AG04450 (cell line): Measurements from ENCODE around the gene STAT3. TPM values are rescaled to one million over a fixed set of nuclear protein-coding genes. Genes with fewer than 3 reads are reported as not detected.
"Not testable (repeated sequence)": the region's sequence is repeated elsewhere in the genome, so short reads cannot be mapped to it uniquely, and the experiment has no call there.

Source experiments
- CTCF ChIA-PET: fragments of 300-600, 350-600 bp; formaldehyde crosslinking; extraction: SDS; loops from one replicate; lab custom pipeline; 2022; ENCODE audit warnings: antibody characterized with exemption, inconsistent platforms; lab: Charles Lee
- POLR2A ChIA-PET: fragments of 350-600 bp; formaldehyde crosslinking; extraction: SDS; loops from one replicate; lab custom pipeline; 2021; ENCODE audit warnings: antibody characterized with exemption, inconsistent platforms; lab: Yijun Ruan, JAX
- DNase-seq: peaks from one replicate; pipeline ENCODE4 v3.0.0-alpha.2; 2011; ENCODE audit warnings: low read depth, low spot score
- H3K27ac ChIP-seq: one replicate; pipeline ENCODE4 v1.5.1; 2012; ENCODE audit warnings: low read depth, low read length, control low read depth
- H3K27me3 ChIP-seq: one replicate; pipeline ENCODE4 v1.6.0; 2012; ENCODE audit warnings: low read length; ENCODE audit not compliant: control insufficient read depth, insufficient read depth
- H3K4me3 ChIP-seq: 2 replicates; pipeline ENCODE4 v1.5.1; 2011; ENCODE audit warnings: mild to moderate bottlenecking, low read depth, low read length, control low read depth
- H3K9me3 ChIP-seq: 2 replicates; pipeline ENCODE4 v1.5.1; 2012; ENCODE audit warnings: low read length; ENCODE audit not compliant: control insufficient read depth, insufficient read depth
- CTCF ChIP-seq: IDR thresholded peaks from 2 replicates; pipeline ENCODE4 v1.5.1; 2011; ENCODE audit warnings: low read depth, low read length, control low read depth, inconsistent platforms
- polyA plus RNA-seq: library from polyadenylated mRNA; depleted of rRNA; stranded (reverse); fragments of >200 nt; gene quantifications from 2 replicates; pipeline ENCODE4 v1.2.3, GENCODE V29; 2011

The STAT3 gene
- polyA plus RNA-seq, 1 experiment, result 77.1 TPM

DNA sequence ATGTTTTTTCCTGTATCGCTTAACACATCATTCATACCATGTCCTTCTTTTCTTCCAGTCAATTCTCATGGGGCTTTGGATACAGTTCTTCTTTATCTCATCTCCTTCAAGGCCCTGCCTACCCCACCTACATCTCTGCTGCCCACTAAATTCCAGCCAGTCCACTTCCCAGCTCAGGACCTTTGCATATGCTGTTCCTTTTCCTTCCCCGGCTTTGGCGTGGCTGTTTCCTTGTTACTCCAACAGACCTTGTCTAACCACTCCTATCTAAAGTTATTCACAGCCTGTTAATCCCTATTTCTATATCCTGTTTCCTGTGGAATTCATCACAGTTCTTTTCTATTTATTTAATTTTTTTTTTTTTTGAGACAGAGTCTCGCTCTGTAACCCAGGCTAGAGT, 6.6 kb upstream of the STAT3 start:
- ChIA-PET POLR2A (no interaction called here), CTCF (interaction anchor here (1.2 kb wide), 1 partner anchor 11 kb away, joined by 4 read pairs; no protein-coding TSS in a partner anchor)

DNA sequence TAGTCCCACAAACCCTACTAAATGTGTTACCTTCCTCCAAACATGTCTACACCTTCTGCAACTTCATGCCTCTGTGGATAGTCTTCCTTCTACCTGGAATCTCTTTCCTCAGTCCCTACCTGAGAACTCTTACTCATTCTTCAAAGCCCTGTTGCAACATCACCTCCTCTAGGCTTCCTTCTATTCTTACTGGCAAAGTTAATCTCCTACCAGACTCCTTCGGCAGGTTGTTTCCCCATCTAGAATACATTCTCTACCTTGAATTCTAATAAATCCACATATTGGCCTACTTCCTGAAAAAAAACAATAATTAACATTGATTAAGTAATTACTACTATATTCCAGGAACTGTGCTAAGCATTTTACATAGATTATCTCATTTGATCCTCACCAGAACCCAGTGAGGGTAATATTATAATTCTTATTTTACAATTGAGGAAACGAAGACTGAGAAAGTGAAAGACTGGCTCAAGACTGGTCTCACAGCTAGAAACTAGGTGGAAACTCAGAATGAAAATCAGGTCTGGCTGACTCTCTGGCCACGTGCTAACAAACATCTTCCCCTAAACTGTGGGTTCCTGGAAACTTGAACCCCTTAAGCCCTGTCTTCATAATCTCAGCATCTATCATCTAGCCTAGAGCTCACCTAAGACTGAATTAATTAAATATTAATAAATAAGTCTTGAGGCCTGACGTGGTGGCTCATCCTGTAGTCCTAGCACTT, 4.6 kb upstream of the STAT3 start:
- POLR2A ChIA-PET, result no interaction called here
- no peak for TF ChIP-seq CTCF
- H3K9me3 ChIP-seq, result peaks cover 1% of the 10 kb centered on the region; the same call in 1 of the 2 replicates
- H3K27me3 ChIP-seq, result no peaks in the 10 kb centered on the region
- H3K27ac ChIP-seq, result no peak overlapping the region
- H3K4me3 ChIP-seq, result no peak overlapping the region
- no peak for DNase-seq
- CTCF ChIA-PET, result interaction anchor here (2.1 kb wide), 1 partner anchor 14 kb away, joined by 8 read pairs; no protein-coding TSS in a partner anchor

More for the DNA sequence above, 6.6 kb upstream of the STAT3 start:
- no peak for TF ChIP-seq CTCF
- no peak for DNase-seq
- Histone ChIP-seq H3K27ac (no peak overlapping the region), H3K9me3 (no peaks in the 10 kb centered on the region), H3K27me3 (no peaks in the 10 kb centered on the region), H3K4me3 (no peak overlapping the region)

DNA sequence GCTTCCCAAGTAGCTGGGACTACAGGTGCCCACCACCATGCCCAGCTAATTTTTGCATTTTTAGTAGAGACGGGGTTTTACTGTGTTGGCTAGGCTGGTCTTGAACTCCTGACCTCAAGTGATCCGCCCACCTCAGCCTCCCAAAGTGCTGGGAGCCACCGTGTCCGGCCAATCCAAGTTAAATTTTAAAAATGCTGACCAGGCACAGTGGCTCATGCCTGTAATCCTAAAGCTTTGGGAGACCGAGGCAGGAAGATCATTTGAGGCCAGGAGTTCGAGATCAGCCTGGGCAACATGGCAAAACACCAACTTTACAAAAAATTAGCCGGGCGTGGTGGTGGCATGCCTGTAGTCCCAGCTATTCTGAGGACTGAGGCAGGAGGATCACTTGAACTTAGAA, 3.2 kb upstream of the STAT3 start:
- POLR2A ChIA-PET, H3K27me3 ChIP-seq, H3K9me3 ChIP-seq, H3K4me3 ChIP-seq, H3K27ac ChIP-seq, DNase-seq: not testable (repeated sequence)
- CTCF ChIA-PET, result interaction anchor here (0.7 to 2.1 kb wide), 2 partner anchors 15 to 37 kb away, joined by 3 to 8 read pairs; no protein-coding TSS in a partner anchor

GRCh38 chr17:42389899-42390298, 1.7 kb upstream of the STAT3 start:
- Histone ChIP-seq H3K9me3 (peaks cover 4% of the 10 kb centered on the region; the same call in 1 of the 2 replicates), H3K27me3 (no peaks in the 10 kb centered on the region), H3K27ac (no peak overlapping the region), H3K4me3 (no peak overlapping the region)
- TF ChIP-seq CTCF, result no peak
- POLR2A ChIA-PET, result interaction anchor here (2.6 kb wide), 1 partner anchor 33 kb away, joined by 25 read pairs; the partner anchor contains the start of gene CAVIN1
- CTCF ChIA-PET, result interaction anchor here (0.7 kb wide), 1 partner anchor 16 kb away, joined by 3 read pairs; no protein-coding TSS in a partner anchor
- no peak for DNase-seq

GRCh38 chr17:42389135-42389417, 834 bp upstream of the STAT3 start:
- H3K27me3 ChIP-seq, result no peaks in the 10 kb centered on the region
- peak overlapping the region; percentile 98 for H3K27ac ChIP-seq
- H3K4me3 ChIP-seq, result peak overlapping the region; percentile 55

More at GRCh38 chr17:42389135-42389417, 834 bp upstream of the STAT3 start:
- ChIA-PET CTCF (interaction anchor here (0.5 to 1.5 kb wide), 9 partner anchors 9 to 138 kb away, joined by 3 to 6 read pairs (median 4); no protein-coding TSS in a partner anchor), POLR2A (interaction anchor here (0.6 to 2.6 kb wide), 9 partner anchors 10 to 131 kb away, joined by 3 to 25 read pairs (median 4); partner anchors contain the start of gene CAVIN1)
- no peak for DNase-seq
- no peak for TF ChIP-seq CTCF
- peaks cover 4% of the 10 kb centered on the region; the same call in 1 of the 2 replicates for H3K9me3 ChIP-seq
